NCI-H774 (cell line): Measurements from ENCODE around the gene MOB1B.
"Not testable (repeated sequence)": the region's sequence is repeated elsewhere in the genome, so short reads cannot be mapped to it uniquely, and the experiment has no call there.

Experiments
- DNase-seq: peaks from one replicate; lab custom pipeline; 2025; lab: John Stamatoyannopoulos, UW

The MOB1B gene

GRCh38 chr4:70956549-70957210 is 54.5 kb downstream of the MOB1B start:
- DNase-seq: no peak

DNA sequence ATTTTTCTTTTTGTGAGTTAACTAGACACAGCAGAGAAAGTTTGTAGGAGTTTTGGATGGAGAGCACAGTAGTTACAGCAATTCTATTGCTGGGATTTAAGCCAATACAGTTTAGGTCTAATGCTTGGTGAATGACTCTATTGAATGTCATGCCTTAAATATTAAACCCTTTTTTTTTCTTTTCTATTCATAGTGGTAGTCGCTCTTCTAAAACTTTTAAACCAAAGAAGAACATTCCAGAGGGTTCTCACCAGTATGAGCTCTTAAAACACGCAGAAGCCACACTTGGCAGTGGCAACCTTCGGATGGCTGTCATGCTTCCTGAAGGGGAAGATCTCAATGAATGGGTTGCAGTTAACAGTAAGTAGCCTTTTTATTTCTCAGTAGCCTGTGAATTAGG is 56.5 kb downstream of the MOB1B start:
- no peak for DNase-seq

DNA sequence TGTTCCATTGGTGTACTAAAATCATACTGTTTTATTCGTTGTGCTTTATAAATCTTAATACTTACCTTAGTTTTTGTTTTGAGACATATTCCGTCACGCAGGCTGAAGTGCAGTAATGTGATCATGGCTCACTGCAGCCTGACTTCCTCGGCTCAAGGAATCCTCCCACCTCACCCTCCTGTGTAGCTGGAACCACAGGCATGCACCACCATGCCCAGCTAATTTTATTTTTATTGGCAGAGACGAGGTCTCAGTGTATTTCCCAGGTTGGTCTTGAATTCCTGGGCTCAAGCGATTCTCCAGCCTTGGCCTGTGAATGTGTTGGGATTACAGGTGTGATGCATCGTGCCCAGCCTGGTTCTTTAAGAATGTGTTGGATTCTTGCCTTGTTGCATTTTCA is 66.9 kb downstream of the MOB1B start:
- DNase-seq: no peak

GRCh38 chr4:70976252-70976651 is 74.1 kb downstream of the MOB1B start:
- no peak for DNase-seq

GRCh38 chr4:70979445-70980008 is 77.4 kb downstream of the MOB1B start:
- no peak for DNase-seq

GRCh38 chr4:70980196-70980595 is 78.0 kb downstream of the MOB1B start:
- DNase-seq: no peak

DNA sequence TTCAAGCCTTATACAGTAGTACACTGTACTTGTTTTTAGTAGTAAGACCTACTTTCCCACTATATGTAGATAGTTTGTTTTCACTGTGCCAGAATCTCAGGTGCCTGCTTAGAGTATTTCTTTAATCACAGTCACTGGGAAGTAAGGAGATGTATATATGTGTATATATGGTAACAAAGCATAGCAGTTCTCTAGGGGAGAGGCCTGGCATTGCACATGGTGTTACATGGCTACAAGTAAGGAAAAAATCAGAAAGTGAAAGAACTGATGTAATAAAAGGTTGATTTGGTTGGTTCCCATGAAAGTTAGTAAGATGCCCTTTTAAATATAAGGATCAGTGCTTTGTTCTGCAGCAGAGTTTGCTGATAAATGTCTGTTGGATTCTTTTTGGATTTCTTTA is 81.9 kb downstream of the MOB1B start:
- no peak for DNase-seq

DNA sequence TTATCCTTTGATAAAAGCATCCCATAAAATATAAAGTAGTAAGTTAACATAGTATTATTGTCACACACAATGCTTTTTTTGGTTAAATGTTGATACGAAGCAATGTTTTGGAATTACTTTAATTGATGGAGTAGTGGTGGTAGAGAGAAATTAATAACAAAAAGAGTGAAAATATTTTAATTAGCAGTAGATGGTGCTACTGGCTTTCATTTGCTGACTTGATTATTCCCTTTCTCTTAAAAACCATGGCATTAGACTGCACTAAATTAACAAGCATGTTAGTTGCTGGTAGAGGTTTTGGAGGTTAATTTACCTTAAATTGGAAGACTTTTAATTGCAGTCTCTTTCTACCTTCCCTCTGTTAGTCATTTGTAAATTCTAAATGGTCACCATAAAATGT is 82.4 kb downstream of the MOB1B start:
- no peak for DNase-seq

GRCh38 chr4:70991596-70991995 is 89.4 kb downstream of the MOB1B start:
- no peak for DNase-seq

- peak; percentile 14 for DNase-seq
Observed at GRCh38 chr4:70992391-70992881, 90.3 kb downstream of the MOB1B start.

DNA sequence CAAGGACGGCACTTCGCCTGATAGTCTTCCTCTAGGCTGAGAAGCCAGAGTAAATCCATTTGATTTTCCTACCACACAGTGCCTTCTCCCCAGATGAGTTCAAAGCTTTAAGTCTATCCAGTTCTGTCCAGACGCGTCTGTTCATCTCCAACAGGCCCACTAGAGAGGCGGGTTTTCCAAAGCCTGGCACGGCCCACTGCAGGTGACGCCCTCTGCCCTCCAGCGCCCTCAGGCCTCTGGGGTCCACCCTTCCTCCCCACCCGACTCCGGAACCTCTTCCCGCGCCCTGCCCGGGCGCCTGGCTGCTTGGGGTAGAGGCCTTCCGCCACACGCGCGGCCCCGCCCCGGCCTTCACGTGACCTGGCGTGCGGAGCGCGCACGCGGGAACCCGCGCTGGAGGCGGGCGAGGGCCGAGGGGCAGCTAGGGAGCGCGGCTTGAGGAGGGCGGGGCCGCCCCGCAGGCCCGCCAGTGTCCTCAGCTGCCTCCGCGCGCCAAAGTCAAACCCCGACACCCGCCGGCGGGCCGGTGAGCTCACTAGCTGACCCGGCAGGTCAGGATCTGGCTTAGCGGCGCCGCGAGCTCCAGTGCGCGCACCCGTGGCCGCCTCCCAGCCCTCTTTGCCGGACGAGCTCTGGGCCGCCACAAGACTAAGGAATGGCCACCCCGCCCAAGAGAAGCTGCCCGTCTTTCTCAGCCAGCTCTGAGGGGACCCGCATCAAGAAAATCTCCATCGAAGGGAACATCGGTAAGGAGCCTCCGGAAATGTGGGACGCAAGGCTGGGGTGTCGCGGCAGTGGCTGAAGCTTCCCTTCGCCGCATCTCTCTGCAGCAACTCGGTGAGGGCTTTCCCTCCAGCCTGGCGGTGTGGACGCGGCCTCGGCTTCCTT is 91.3 kb downstream of the MOB1B start, which contains the start of gene DCK:
DCK (plus strand) TSS at position 469 of the 888 bp plus-strand sequence; CDS start at position 656, 187 bp downstream.
- DNase-seq: peak; percentile 95

DNA sequence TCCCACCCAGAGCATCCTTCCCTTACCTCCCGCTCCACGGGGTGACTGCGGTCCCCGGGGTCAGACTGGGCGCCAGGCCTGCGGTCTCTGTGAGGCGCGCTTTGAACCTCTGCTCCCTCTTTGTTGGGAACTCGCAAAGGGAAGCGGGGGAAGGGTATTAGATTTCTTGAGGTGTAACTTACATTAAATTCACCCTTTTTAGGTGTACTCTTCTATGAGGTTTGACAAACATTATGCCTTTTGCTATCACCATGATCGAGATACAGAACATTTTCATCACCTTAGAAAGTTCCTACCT is 91.8 kb downstream of the MOB1B start:
- DNase-seq: no peak

DNA sequence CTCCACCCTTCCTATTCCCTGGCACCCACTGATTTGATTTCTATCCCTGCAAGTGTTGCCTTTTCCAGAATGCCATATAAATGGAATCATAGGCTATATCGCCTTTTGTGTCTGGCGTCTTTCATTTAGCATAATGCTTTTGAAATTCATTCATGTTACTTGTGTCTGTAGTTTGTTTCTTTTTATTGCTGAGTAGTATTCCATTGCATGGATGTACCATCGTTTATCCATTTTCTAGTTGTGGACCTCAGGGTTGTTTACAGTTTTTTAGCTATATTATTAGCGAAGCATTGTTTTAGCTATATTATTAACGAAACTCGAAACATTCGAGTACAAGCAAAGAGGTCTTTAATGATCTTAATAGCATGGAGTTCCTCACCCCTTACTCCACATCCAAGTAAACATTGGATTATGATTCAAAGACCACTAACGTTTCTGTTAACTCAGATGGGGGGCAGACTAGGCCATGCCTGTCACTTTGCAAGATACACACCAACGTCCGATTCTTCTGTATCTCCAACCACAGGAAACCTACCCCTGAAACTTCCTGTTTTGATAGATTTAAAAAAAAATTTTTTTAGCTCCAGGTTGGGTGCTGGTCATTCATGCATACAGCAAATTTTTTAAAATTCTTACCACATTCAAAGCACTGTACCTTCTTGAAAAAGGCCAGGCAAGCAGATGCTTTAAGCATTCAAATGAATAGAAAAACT is 92.4 kb downstream of the MOB1B start:
- DNase-seq: no peak

DNA sequence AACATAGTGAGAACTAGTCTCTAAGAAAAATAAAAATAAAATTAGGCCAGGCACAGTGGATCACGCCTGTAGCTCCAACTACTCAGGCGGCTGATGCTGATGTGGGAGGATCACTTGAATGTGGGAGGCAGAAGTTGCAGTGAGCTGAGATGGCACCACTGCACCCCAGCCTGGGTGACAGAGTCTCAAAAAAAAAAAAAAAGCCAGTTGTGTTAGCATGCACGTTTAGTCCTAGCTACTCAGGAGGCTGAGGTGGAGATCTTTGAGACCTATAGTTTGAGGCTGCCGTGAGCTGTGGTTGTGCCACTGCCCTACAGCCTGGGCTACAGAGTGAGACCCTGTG is 93.8 kb downstream of the MOB1B start:
- DNase-seq: no peak

DNA sequence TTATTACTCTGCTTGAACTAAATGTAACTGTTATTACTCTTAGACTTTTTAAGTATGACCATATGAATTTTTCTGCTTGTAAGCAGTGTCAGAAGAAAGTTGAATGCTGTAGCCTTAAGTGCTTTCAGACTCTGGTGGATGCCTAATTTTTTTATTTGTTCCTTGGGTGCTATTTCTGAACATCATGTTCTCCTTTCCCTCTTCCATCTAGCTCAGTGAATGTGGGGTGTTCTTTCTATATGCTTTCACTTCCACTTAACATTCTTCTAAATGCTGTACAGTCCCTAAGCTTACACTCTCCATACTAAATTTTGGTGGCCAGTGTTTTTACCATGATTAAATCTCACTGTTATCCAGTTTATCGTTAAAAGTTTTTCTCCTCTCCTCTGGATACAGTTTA is 94.9 kb downstream of the MOB1B start:
- DNase-seq: no peak

DNA sequence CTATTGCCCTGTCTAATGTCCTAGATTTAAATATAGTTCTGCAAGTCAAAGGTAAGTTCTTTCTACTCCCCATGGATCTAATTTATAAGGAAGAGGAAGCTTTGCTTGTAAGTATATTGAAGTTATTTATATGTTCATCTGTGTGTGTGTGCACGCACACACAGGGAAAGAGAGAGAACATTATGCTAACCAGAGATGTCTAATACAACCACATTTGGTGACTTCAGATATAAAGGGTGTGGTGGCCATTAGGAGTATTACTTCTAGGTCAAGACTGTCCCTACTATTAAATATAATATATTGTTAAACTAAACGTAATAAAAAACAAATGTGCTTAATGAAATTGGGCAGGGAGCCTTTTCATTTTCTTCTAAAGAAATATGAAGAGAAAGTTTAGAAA is 95.4 kb downstream of the MOB1B start:
- DNase-seq: no peak

- not testable (repeated sequence) for DNase-seq
Observed at GRCh38 chr4:70999639-71000038, 97.5 kb downstream of the MOB1B start.

GRCh38 chr4:71001363-71001762 is 99.2 kb downstream of the MOB1B start:
- not testable (repeated sequence) for DNase-seq

DNA sequence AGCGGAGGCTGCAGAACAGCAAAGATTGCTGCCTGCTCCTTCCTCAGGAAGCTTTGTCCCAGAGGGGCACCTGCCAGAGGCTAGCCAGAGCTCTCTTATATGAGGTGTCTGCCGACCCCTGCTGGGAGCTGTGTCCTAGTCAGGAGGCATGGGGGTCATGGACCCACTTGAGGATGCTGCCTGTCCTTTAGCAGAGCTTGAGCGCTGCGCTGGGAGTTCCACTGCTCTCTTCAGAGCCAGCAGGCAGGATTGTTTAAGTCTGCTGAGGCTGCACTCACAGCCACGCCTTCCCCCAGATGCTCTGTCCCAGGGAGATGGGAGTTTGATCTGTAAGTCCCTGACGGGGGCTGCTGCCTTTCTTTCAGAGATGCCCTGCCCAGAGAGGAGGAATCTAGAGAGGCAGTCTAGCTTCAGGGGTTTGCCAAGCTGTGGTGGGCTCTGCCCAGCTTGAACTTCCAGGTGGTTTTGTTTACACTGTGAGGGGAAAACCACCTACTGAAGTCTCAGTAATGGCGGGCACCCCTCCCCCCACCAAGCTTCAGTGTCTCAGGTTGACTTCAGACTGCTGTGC is 102.2 kb downstream of the MOB1B start:
- no peak for DNase-seq

GRCh38 chr4:71005025-71005424 is 102.9 kb downstream of the MOB1B start:
- DNase-seq: not testable (repeated sequence)

- DNase-seq: no peak
Observed at GRCh38 chr4:71006203-71006907, 104.2 kb downstream of the MOB1B start.
